ENCODE measurements around the gene SH2D6. TPM values are rescaled to one million over a fixed set of nuclear protein-coding genes. Genes with fewer than 3 reads are reported as not detected.
"Not testable (repeated sequence)": the region's sequence is repeated elsewhere in the genome, so short reads cannot be mapped to it uniquely, and the experiment has no call there.

Gene SH2D6
- total RNA-seq, 1 donor from 2014 or later = 0.64 TPM

- Mint-ChIP-seq H3K36me3 (ENCODE audit: unreplicated experiment) (peaks cover 28% of the 10 kb centered on the region), H3K27me3 (ENCODE audit: unreplicated experiment) (no peaks in the 10 kb centered on the region), H3K4me1 (ENCODE audit: low read depth, unreplicated experiment) (no peaks in the 10 kb centered on the region), H3K9me3 (ENCODE audit: unreplicated experiment) (no peaks in the 10 kb centered on the region), H3K4me3 (ENCODE audit: unreplicated experiment) (no peak overlapping the region), H3K27ac (ENCODE audit: unreplicated experiment) (no peak overlapping the region)
- no peak for TF ChIP-seq CTCF (IDR thresholded peaks at IDR 0.05; ENCODE audit: partially characterized antibody, unreplicated experiment)
- DNase-seq = no peak
These were observed 42.0 kb upstream of the SH2D6 start for GRCh38 chr2:85376291-85377065.

GRCh38 chr2:85377083-85377482 is 41.4 kb upstream of the SH2D6 start:
- H3K36me3 Mint-ChIP-seq (ENCODE audit: unreplicated experiment) = peaks cover 26% of the 10 kb centered on the region
- TF ChIP-seq CTCF (IDR thresholded peaks at IDR 0.05; ENCODE audit: partially characterized antibody, unreplicated experiment) = no peak
- no peaks in the 10 kb centered on the region for H3K4me1 Mint-ChIP-seq (ENCODE audit: low read depth, unreplicated experiment)
- no peak overlapping the region for H3K27ac Mint-ChIP-seq (ENCODE audit: unreplicated experiment)
- H3K9me3 Mint-ChIP-seq (ENCODE audit: unreplicated experiment) = no peaks in the 10 kb centered on the region
- no peak for DNase-seq
- no peak overlapping the region for H3K4me3 Mint-ChIP-seq (ENCODE audit: unreplicated experiment)
- no peaks in the 10 kb centered on the region for H3K27me3 Mint-ChIP-seq (ENCODE audit: unreplicated experiment)

GRCh38 chr2:85378257-85378656 is 40.3 kb upstream of the SH2D6 start:
- Mint-ChIP-seq H3K36me3 (ENCODE audit: unreplicated experiment) (peaks cover 31% of the 10 kb centered on the region), H3K4me3 (ENCODE audit: unreplicated experiment) (no peak overlapping the region)

GRCh38 chr2:85380048-85380447 is 38.5 kb upstream of the SH2D6 start:
- Mint-ChIP-seq H3K4me1 (ENCODE audit: low read depth, unreplicated experiment) (no peaks in the 10 kb centered on the region), H3K9me3 (ENCODE audit: unreplicated experiment) (no peaks in the 10 kb centered on the region), H3K27ac (ENCODE audit: unreplicated experiment) (no peak overlapping the region), H3K36me3 (ENCODE audit: unreplicated experiment) (peaks cover 27% of the 10 kb centered on the region), H3K27me3 (ENCODE audit: unreplicated experiment) (no peaks in the 10 kb centered on the region), H3K4me3 (ENCODE audit: unreplicated experiment) (no peak overlapping the region)
- no peak for TF ChIP-seq CTCF (IDR thresholded peaks at IDR 0.05; ENCODE audit: partially characterized antibody, unreplicated experiment)
- DNase-seq = no peak

More at GRCh38 chr2:85378257-85378656, 40.3 kb upstream of the SH2D6 start:
- TF ChIP-seq CTCF (IDR thresholded peaks at IDR 0.05; ENCODE audit: partially characterized antibody, unreplicated experiment) = no peak
- Mint-ChIP-seq H3K9me3 (ENCODE audit: unreplicated experiment) (no peaks in the 10 kb centered on the region), H3K27me3 (ENCODE audit: unreplicated experiment) (no peaks in the 10 kb centered on the region), H3K27ac (ENCODE audit: unreplicated experiment) (no peak overlapping the region), H3K4me1 (ENCODE audit: low read depth, unreplicated experiment) (no peaks in the 10 kb centered on the region)
- DNase-seq = no peak

GRCh38 chr2:85383151-85383550 is 35.4 kb upstream of the SH2D6 start:
- H3K27me3 Mint-ChIP-seq (ENCODE audit: unreplicated experiment); H3K4me1 Mint-ChIP-seq (ENCODE audit: low read depth, unreplicated experiment); DNase-seq; H3K4me3 Mint-ChIP-seq (ENCODE audit: unreplicated experiment); H3K27ac Mint-ChIP-seq (ENCODE audit: unreplicated experiment); H3K9me3 Mint-ChIP-seq (ENCODE audit: unreplicated experiment): not testable (repeated sequence)
- H3K36me3 Mint-ChIP-seq (ENCODE audit: unreplicated experiment) = peaks cover 20% of the 10 kb centered on the region

Data from glutamatergic neuron (in vitro differentiated cells).